DND-41 (cell line): ENCODE results near the gene EPB41L4A.

Experiments used
- ATAC-seq: fragments of 200-7000 bp; cut with Tn5 transposase; 3 replicates; pipeline ENCODE4 v1.9.1; 2021; ENCODE audit warnings: low read depth; ENCODE audit not compliant: insufficient read depth
- DNase-seq: peaks from one replicate; pipeline ENCODE4 v3.0.0-alpha.2; 2020
- H2AFZ ChIP-seq: 2 replicates; pipeline ENCODE4 v1.6.0; 2012; ENCODE audit warnings: low read depth, low read length
- H3K27ac ChIP-seq: 2 replicates; pipeline ENCODE4 v1.5.1; 2012; ENCODE audit warnings: low read length, inconsistent platforms
- H3K27me3 ChIP-seq: fragments of 200-600 bp; sonication (generic); 2 replicates; pipeline ENCODE4 v1.6.0; 2012; ENCODE audit warnings: low read length, mild to moderate bottlenecking, inconsistent platforms; ENCODE audit not compliant: insufficient read depth, poor library complexity
- H3K36me3 ChIP-seq: 2 replicates; pipeline ENCODE4 v1.5.1; 2012; ENCODE audit warnings: low read length, inconsistent platforms; ENCODE audit not compliant: insufficient read depth
- H3K4me1 ChIP-seq: 2 replicates; pipeline ENCODE4 v1.5.1; 2012; ENCODE audit warnings: mild to moderate bottlenecking, low read length; ENCODE audit not compliant: insufficient read depth
- H3K4me2 ChIP-seq: 2 replicates; pipeline ENCODE4 v1.6.0; 2012; ENCODE audit warnings: mild to moderate bottlenecking, moderate library complexity, low read length, inconsistent platforms; ENCODE audit not compliant: insufficient read depth
- H3K4me3 ChIP-seq, 2 experiments: fragments of 200-600 bp in 1 of 2; shearing (Covaris generic) in 1 of 2; 2 replicates each; pipeline ENCODE4 v1.5.1; 2012 to 2016; ENCODE audit warnings: inconsistent platforms in 2 of 2, low read length in 2 of 2, mild to moderate bottlenecking in 2 of 2, low read depth in 1 of 2, moderate library complexity in 1 of 2
- H3K79me2 ChIP-seq: 2 replicates; pipeline ENCODE4 v1.6.0; 2012; ENCODE audit warnings: low read length, inconsistent platforms; ENCODE audit not compliant: insufficient read depth
- H3K9ac ChIP-seq: 2 replicates; pipeline ENCODE4 v1.6.0; 2012; ENCODE audit warnings: low read depth, mild to moderate bottlenecking, inconsistent platforms, low read length, moderate library complexity
- H3K9me3 ChIP-seq: 2 replicates; pipeline ENCODE4 v1.5.1; 2012; ENCODE audit warnings: low read length, moderate library complexity, mild to moderate bottlenecking, inconsistent platforms; ENCODE audit not compliant: insufficient read depth, severe bottlenecking
- H4K20me1 ChIP-seq: 2 replicates; pipeline ENCODE4 v1.6.0; 2012; ENCODE audit warnings: low read length; ENCODE audit not compliant: insufficient read depth
- CTCF ChIP-seq: IDR thresholded peaks from 2 replicates; pipeline ENCODE4 v1.5.1; 2012; ENCODE audit warnings: borderline replicate concordance, low read length, moderate library complexity, mild to moderate bottlenecking; ENCODE audit not compliant: poor library complexity, severe bottlenecking; ENCODE audit errors: extremely low read depth
- EZH2 ChIP-seq: IDR thresholded peaks from 3 replicates; pipeline ENCODE4 v1.6.1; 2012; ENCODE audit warnings: borderline replicate concordance, low read depth, mild to moderate bottlenecking, moderate library complexity, low read length, inconsistent platforms; ENCODE audit not compliant: severe bottlenecking

The EPB41L4A gene

GRCh38 chr5:112186401-112186990 lies 232.6 kb downstream of the EPB41L4A start:
- Histone ChIP-seq H2AFZ (no peak overlapping the region), H3K4me2 (no peak overlapping the region), H3K4me3 (no peak overlapping the region), H3K79me2 (no peaks in the 10 kb centered on the region), H3K4me1 (no peaks in the 10 kb centered on the region), H4K20me1 (no peaks in the 10 kb centered on the region), H3K36me3 (no peaks in the 10 kb centered on the region), H3K9me3 (no peaks in the 10 kb centered on the region), H3K9ac (no peak overlapping the region), H3K27me3 (peaks cover 51% of the 10 kb centered on the region), H3K27ac (no peak overlapping the region)
- ATAC-seq (peak; percentile 73), DNase-seq (peak; percentile 23)
- TF ChIP-seq CTCF (peak; percentile 73), EZH2 (no peak)

GRCh38 chr5:112183874-112184273 lies 235.2 kb downstream of the EPB41L4A start:
- H3K4me2 ChIP-seq, result no peak overlapping the region
- H3K9me3 ChIP-seq, result no peaks in the 10 kb centered on the region
- TF ChIP-seq CTCF (no peak), EZH2 (no peak)
- H3K36me3 ChIP-seq, result no peaks in the 10 kb centered on the region
- DNase-seq, result no peak
- no peaks in the 10 kb centered on the region for H4K20me1 ChIP-seq
- H3K4me1 ChIP-seq, result no peaks in the 10 kb centered on the region
- no peak overlapping the region for H3K27ac ChIP-seq
- no peaks in the 10 kb centered on the region for H3K79me2 ChIP-seq
- ATAC-seq, result no peak
- no peak overlapping the region for H3K9ac ChIP-seq
- no peak overlapping the region for H3K4me3 ChIP-seq
- H3K27me3 ChIP-seq, result peaks cover 29% of the 10 kb centered on the region
- H2AFZ ChIP-seq, result no peak overlapping the region

- no peak overlapping the region for H3K4me2 ChIP-seq
- DNase-seq, result no peak
- H3K4me1 ChIP-seq, result no peaks in the 10 kb centered on the region
- no peak overlapping the region for H3K27ac ChIP-seq
- no peak overlapping the region for H2AFZ ChIP-seq
- no peaks in the 10 kb centered on the region for H3K9me3 ChIP-seq
- H3K79me2 ChIP-seq, result no peaks in the 10 kb centered on the region
- H4K20me1 ChIP-seq, result no peaks in the 10 kb centered on the region
- ATAC-seq, result no peak; the same call in 2 of the 3 replicates
- H3K9ac ChIP-seq, result no peak overlapping the region
- no peak overlapping the region for H3K4me3 ChIP-seq
- no peak for TF ChIP-seq EZH2
- TF ChIP-seq CTCF, result no peak
- H3K27me3 ChIP-seq, result peaks cover 23% of the 10 kb centered on the region
- H3K36me3 ChIP-seq, result no peaks in the 10 kb centered on the region
Measured at GRCh38 chr5:112183103-112183711, 235.9 kb downstream of the EPB41L4A start.
